Neural crest cell (in vitro differentiated cells): ENCODE results near the gene KMT5C. TPM values are rescaled to one million over a fixed set of nuclear protein-coding genes. Genes with fewer than 3 reads are reported as not detected.
A peak's percentile ranks its signal among the peaks of the same experiment; 100 is the strongest.

Source experiments
- DNase-seq: peaks from one replicate; pipeline ENCODE4 v3.0.0; 2021; ENCODE audit warnings: low read depth, mixed read lengths, low spot score
- H3K27ac Mint-ChIP-seq: one replicate; pipeline ENCODE4 v1.8.0; 2021; ENCODE audit warnings: mild to moderate bottlenecking, mixed read lengths; ENCODE audit not compliant: unreplicated experiment
- H3K27me3 Mint-ChIP-seq: 2 replicates; pipeline ENCODE4 v1.8.0; 2021; ENCODE audit warnings: low read depth, mild to moderate bottlenecking, mixed read lengths
- H3K36me3 Mint-ChIP-seq: 2 replicates; pipeline ENCODE4 v1.8.0; 2021; ENCODE audit warnings: low read depth, mild to moderate bottlenecking, mixed read lengths
- H3K4me1 Mint-ChIP-seq: 2 replicates; pipeline ENCODE4 v1.8.0; 2021; ENCODE audit warnings: mixed read lengths
- H3K4me3 Mint-ChIP-seq: one replicate; pipeline ENCODE4 v1.8.0; 2021; ENCODE audit warnings: mild to moderate bottlenecking, mixed read lengths
- H3K9me3 Mint-ChIP-seq: 2 replicates; pipeline ENCODE4 v1.8.0; 2021; ENCODE audit warnings: mixed read lengths
- CTCF ChIP-seq: fragments of 200-600 bp; sonication (generic); conservative IDR thresholded peaks from 2 replicates; pipeline ENCODE4 v1.5.0; 2021; ENCODE audit warnings: antibody characterized with exemption, mild to moderate bottlenecking
- total RNA-seq: library from RNA; stranded (reverse); gene quantifications from 2 replicates; pipeline ENCODE4 v1.2.1, GENCODE V29; 2021

The KMT5C gene
- total RNA-seq, 1 donor from 2014 or later: 35.2 TPM

DNA sequence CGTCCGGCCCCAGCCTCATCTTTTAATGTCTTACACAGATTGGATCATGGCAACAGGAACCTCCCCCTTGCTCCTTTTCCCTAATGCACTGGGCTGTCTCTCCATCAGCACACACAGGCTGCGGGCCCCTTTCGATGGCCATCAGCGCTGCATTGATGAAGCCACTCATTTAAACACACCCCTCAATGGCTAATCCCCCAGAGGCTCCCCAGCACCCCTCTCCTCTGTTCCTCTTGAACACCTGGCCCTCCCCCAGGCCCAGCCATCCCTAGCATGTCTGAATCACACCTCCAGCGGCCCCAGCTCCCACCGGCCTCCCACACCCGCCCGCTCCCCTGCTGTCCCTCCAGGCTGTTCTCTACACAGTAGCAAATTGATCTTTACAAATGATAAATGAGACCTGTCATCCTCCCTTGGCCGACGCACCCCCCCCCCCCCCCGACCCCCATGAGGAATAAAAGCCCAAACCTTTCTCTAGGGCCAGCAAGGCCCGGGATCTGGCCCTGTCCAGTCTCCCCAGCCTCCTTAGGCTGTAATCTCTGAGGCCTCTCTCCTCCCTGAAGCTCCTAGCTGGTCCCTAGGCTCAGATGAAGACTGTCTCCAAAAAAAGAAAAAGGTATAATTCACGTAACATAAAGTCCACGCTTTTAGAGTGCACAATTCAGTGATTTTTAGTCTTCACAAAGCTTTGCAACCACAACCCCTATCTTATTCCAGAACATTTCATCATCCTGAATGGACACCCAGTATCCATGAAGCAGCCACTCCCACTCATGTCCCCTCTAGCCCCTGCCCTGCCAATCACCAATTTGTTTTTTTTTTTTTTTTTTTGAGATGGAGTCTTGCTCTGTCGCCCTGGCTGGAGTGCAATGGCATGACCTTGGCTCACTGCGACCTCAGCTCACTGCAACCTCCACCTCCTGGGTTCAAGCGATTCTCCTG, 53.4 kb downstream of the KMT5C start:
- Mint-ChIP-seq H3K27me3 (peaks cover 7% of the 10 kb centered on the region), H3K9me3 (peaks cover 2% of the 10 kb centered on the region), H3K4me3 (peak overlapping the region; percentile 79), H3K27ac (peak overlapping the region; percentile 65), H3K4me1 (peaks cover 49% of the 10 kb centered on the region), H3K36me3 (peaks cover 7% of the 10 kb centered on the region)
- TF ChIP-seq CTCF: no peak
- no peak for DNase-seq

Other genes starting within 250 kb of the KMT5C start
- gene PPP1R12C, start 222.2 kb upstream of the KMT5C start, total RNA-seq: 107 and 108 TPM in 2 replicates
- 1.1 TPM in 1 of 2 replicates, not detected in the other for gene TNNT1, start 190.7 kb upstream of the KMT5C start, total RNA-seq
- gene TNNI3, start 182.1 kb upstream of the KMT5C start, total RNA-seq: 5.4 and 6.5 TPM in 2 replicates
- 9.5 and 10.4 TPM in 2 replicates for gene DNAAF3, start 173.3 kb upstream of the KMT5C start, total RNA-seq
- gene SYT5, start 159.6 kb upstream of the KMT5C start, total RNA-seq: 3.5 and 4.3 TPM in 2 replicates
- gene PTPRH, start 130.4 kb upstream of the KMT5C start, total RNA-seq: 1.2 and 2.0 TPM in 2 replicates
- gene TMEM86B, start 111.1 kb upstream of the KMT5C start, total RNA-seq: 4.9 and 5.8 TPM in 2 replicates
- gene PPP6R1, start 80.9 kb upstream of the KMT5C start, total RNA-seq: 71.2 and 73.1 TPM in 2 replicates
- gene HSPBP1, start 59.8 kb upstream of the KMT5C start, total RNA-seq: 53.8 and 54.7 TPM in 2 replicates
- 50.0 and 50.7 TPM in 2 replicates for gene BRSK1, start 55.9 kb upstream of the KMT5C start, total RNA-seq
- gene TMEM150B, start 14.5 kb upstream of the KMT5C start, total RNA-seq: not detected in 2 replicates
- gene COX6B2, start 14.8 kb downstream of the KMT5C start, total RNA-seq: 0.16 TPM in 1 of 2 replicates, not detected in the other
- not detected in 2 replicates for gene GARIN5B, start 23.4 kb downstream of the KMT5C start, total RNA-seq
- 0.56 and 0.59 TPM in 2 replicates for gene IL11, start 30.6 kb downstream of the KMT5C start, total RNA-seq
- gene TMEM190, start 37.0 kb downstream of the KMT5C start, total RNA-seq: not detected in 2 replicates
- 0.40 and 0.71 TPM in 2 replicates for gene TMEM238, start 44.4 kb downstream of the KMT5C start, total RNA-seq
- gene RPL28, start 46.1 kb downstream of the KMT5C start, total RNA-seq: 1,888 and 1,936 TPM in 2 replicates
- 243 and 269 TPM in 2 replicates for gene UBE2S, start 67.9 kb downstream of the KMT5C start, total RNA-seq
- gene SHISA7, start 103.4 kb downstream of the KMT5C start, total RNA-seq: 0.54 and 0.59 TPM in 2 replicates
- gene ISOC2, start 121.8 kb downstream of the KMT5C start, total RNA-seq: 34.3 and 36.7 TPM in 2 replicates
- gene C19orf85, start 124.9 kb downstream of the KMT5C start, total RNA-seq: not detected in 2 replicates
- gene ZNF628, start 136.7 kb downstream of the KMT5C start, total RNA-seq: 14.8 and 15.0 TPM in 2 replicates
- 81.1 and 87.9 TPM in 2 replicates for gene NAT14, start 145.3 kb downstream of the KMT5C start, total RNA-seq
- gene SSC5D, start 148.6 kb downstream of the KMT5C start, total RNA-seq: 1.3 and 1.5 TPM in 2 replicates
- not detected in 2 replicates for gene SBK2, start 197.3 kb downstream of the KMT5C start, total RNA-seq
- 0.39 and 0.68 TPM in 2 replicates for gene SBK3, start 205.7 kb downstream of the KMT5C start, total RNA-seq
- 28.2 and 29.1 TPM in 2 replicates for gene ZNF579, start 241.0 kb downstream of the KMT5C start, total RNA-seq